Glutamatergic neuron (in vitro differentiated cells): ENCODE results near the gene BMP8B. TPM values are rescaled to one million over a fixed set of nuclear protein-coding genes. Genes with fewer than 3 reads are reported as not detected.

ENCODE experiments used
- DNase-seq: peaks from one replicate; pipeline ENCODE4 v3.0.0; 2022
- H3K27ac Mint-ChIP-seq: one replicate; pipeline ENCODE4 v1.8.0; 2020; ENCODE audit warnings: mild to moderate bottlenecking, mixed read lengths, inconsistent platforms; ENCODE audit not compliant: unreplicated experiment
- H3K27me3 Mint-ChIP-seq: one replicate; pipeline ENCODE4 v1.8.0; 2020; ENCODE audit warnings: mild to moderate bottlenecking, moderate library complexity, mixed read lengths, inconsistent platforms; ENCODE audit not compliant: unreplicated experiment
- H3K36me3 Mint-ChIP-seq: one replicate; pipeline ENCODE4 v1.8.0; 2020; ENCODE audit warnings: mild to moderate bottlenecking, mixed read lengths, inconsistent platforms; ENCODE audit not compliant: unreplicated experiment
- H3K4me1 Mint-ChIP-seq: one replicate; pipeline ENCODE4 v1.8.0; 2020; ENCODE audit warnings: mild to moderate bottlenecking, low read depth, mixed read lengths, inconsistent platforms; ENCODE audit not compliant: unreplicated experiment
- H3K4me3 Mint-ChIP-seq: one replicate; pipeline ENCODE4 v1.8.0; 2020; ENCODE audit warnings: mild to moderate bottlenecking, mixed read lengths, inconsistent platforms; ENCODE audit not compliant: unreplicated experiment
- H3K9me3 Mint-ChIP-seq: one replicate; pipeline ENCODE4 v1.8.0; 2020; ENCODE audit warnings: mild to moderate bottlenecking, moderate library complexity, mixed read lengths, inconsistent platforms; ENCODE audit not compliant: unreplicated experiment
- total RNA-seq: library from RNA; stranded (reverse); fragmentation: NEBNext Ultra II Directional; extraction: Animal tissue kit (Norgen Biotek cat#: 25700); gene quantifications from one replicate; pipeline ENCODE4 v1.2.1, GENCODE V29; 2021; ENCODE audit not compliant: unreplicated experiment
- TF ChIP-seq, protein P1 (sequence below): fragments of 200-600 bp; sonication (generic); IDR thresholded peaks from one replicate; pipeline ENCODE4 v1.5.0; 2021; ENCODE audit not compliant: partially characterized antibody, unreplicated experiment

The BMP8B gene
- total RNA-seq, 1 donor from 2014 or later: 0.12 TPM

DNA sequence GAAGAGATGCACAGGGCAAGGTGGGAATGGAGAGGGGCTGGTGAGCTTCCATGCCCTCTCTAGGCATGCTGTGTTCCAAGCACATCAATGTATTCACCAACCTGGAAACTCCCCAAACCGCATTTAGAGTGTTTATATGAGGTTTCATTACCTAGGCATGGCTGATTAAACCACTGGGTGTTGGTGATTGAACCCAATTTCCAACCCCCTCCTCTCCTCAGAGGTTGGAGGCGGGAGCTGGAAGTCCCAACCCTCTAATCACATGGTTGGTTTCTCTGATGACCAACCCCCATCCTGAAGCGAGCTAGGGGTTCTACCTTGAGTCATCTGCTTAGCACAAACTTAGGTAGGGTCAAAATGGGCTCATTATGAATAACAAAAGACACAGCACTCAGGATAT, 52.9 kb downstream of the BMP8B start:
- TF ChIP-seq, protein P1, sequence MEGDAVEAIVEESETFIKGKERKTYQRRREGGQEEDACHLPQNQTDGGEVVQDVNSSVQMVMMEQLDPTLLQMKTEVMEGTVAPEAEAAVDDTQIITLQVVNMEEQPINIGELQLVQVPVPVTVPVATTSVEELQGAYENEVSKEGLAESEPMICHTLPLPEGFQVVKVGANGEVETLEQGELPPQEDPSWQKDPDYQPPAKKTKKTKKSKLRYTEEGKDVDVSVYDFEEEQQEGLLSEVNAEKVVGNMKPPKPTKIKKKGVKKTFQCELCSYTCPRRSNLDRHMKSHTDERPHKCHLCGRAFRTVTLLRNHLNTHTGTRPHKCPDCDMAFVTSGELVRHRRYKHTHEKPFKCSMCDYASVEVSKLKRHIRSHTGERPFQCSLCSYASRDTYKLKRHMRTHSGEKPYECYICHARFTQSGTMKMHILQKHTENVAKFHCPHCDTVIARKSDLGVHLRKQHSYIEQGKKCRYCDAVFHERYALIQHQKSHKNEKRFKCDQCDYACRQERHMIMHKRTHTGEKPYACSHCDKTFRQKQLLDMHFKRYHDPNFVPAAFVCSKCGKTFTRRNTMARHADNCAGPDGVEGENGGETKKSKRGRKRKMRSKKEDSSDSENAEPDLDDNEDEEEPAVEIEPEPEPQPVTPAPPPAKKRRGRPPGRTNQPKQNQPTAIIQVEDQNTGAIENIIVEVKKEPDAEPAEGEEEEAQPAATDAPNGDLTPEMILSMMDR: no peak
- H3K9me3 Mint-ChIP-seq: peaks cover 3% of the 10 kb centered on the region
- peaks cover 6% of the 10 kb centered on the region for H3K4me1 Mint-ChIP-seq
- no peak for DNase-seq
- no peak overlapping the region for H3K27ac Mint-ChIP-seq
- H3K4me3 Mint-ChIP-seq: no peak overlapping the region
- H3K27me3 Mint-ChIP-seq: peaks cover 4% of the 10 kb centered on the region
- no peaks in the 10 kb centered on the region for H3K36me3 Mint-ChIP-seq

DNA sequence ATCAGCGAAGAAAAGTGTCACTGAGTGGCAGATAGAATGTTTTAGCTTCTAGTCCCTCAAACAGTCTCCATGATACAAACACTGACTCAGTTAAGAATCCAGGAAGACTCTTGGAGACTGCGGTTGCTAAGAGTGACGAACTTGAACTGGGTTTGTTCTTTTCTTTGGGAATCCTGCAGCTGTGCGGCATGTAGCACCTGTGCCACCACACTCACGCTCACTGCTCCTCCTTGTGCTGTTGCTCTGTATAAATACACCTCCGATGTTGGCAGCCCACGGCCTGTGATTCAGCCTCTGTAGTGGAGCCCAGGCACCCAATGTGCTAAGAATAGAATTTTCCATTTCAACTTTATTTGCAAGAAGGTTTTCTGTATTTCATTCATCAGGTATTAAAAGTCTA, 55.5 kb downstream of the BMP8B start:
- no peak overlapping the region for H3K4me3 Mint-ChIP-seq
- no peaks in the 10 kb centered on the region for H3K9me3 Mint-ChIP-seq
- H3K36me3 Mint-ChIP-seq: no peaks in the 10 kb centered on the region
- H3K27me3 Mint-ChIP-seq: peaks cover 8% of the 10 kb centered on the region
- DNase-seq: no peak
- no peak overlapping the region for H3K27ac Mint-ChIP-seq
- TF ChIP-seq, protein P1: no peak
- H3K4me1 Mint-ChIP-seq: no peaks in the 10 kb centered on the region

DNA sequence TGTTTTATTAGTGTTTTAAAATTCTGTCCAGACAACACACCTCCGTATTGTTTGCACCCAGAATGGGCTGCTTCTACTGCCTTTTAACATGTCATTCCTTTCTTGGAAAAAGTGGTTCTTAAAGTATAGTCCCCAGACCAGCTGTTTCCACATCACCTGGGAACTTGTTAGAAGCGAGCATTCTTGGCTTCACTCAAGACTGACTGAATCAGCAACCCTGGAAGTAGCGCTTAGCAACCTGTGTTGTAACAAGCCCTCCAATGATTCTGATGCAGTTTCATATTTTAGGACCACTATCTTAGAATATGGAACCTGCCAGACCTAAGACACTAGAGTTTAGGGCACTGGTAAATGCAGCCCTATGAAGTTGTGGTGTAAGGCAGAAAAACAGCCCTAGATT, 55.9 kb downstream of the BMP8B start:
- H3K9me3 Mint-ChIP-seq: no peaks in the 10 kb centered on the region
- peaks cover 12% of the 10 kb centered on the region for H3K27me3 Mint-ChIP-seq
- H3K27ac Mint-ChIP-seq: no peak overlapping the region
- DNase-seq: no peak
- no peak overlapping the region for H3K4me3 Mint-ChIP-seq
- H3K4me1 Mint-ChIP-seq: no peaks in the 10 kb centered on the region
- TF ChIP-seq, protein P1: no peak
- no peaks in the 10 kb centered on the region for H3K36me3 Mint-ChIP-seq

DNA sequence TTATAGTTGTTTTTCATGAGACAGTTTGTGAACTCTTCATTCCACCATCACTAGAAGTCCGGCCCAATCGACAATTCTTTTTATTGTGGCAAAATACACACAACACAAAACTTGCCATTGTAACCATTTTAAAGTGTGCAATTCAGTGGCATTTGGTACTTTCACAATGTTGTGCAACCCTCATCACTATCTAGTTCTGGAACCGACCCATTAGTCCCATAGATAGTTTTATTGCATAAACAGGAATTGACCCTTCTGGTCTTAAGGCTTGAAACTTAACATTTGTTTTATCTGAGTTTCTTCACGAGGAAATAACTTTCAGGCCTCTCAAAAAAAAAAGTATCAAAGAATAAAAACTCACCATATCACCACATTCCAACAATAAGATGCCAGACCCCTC, 58.8 kb downstream of the BMP8B start:
- Mint-ChIP-seq H3K27ac (no peak overlapping the region), H3K9me3 (no peaks in the 10 kb centered on the region), H3K36me3 (no peaks in the 10 kb centered on the region), H3K27me3 (peaks cover 23% of the 10 kb centered on the region), H3K4me1 (no peaks in the 10 kb centered on the region), H3K4me3 (no peak overlapping the region)
- TF ChIP-seq, protein P1: no peak
- DNase-seq: no peak

DNA sequence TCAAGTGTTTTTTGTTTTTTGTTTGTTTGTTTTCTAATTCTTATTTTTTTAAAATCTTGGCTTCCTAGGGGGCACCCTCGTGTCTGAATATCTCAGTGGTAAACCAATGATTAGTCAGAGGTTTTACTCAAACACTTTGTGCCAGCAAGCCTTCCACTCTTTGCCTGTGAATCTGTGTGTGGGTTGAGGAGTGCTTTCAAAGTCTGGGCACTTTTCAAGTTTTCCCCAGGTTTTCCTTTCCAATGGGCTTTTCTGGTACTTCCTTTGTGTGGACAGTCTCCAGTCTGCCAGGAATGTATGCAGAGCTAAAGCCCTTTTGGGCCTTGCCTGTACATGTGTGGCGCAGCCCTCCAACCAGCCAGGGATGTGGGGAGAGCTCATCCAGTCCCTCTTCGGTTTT, 59.6 kb downstream of the BMP8B start:
- TF ChIP-seq, protein P1: no peak
- no peak for DNase-seq
- Mint-ChIP-seq H3K9me3 (no peaks in the 10 kb centered on the region), H3K36me3 (no peaks in the 10 kb centered on the region), H3K4me3 (no peak overlapping the region), H3K27ac (no peak overlapping the region), H3K4me1 (no peaks in the 10 kb centered on the region), H3K27me3 (peaks cover 29% of the 10 kb centered on the region)
